HAP-1 (cell line): ENCODE data around the gene STK10.
"Not testable (repeated sequence)": the region's sequence is repeated elsewhere in the genome, so short reads cannot be mapped to it uniquely, and the experiment has no call there.

Source experiments
- DNase-seq, 2 experiments: peaks; one replicate each; pipeline ENCODE4 v3.0.0-alpha.2; 2016 to 2020; ENCODE audit warnings: low spot score in 2 of 2
- H3K27me3 ChIP-seq: fragments of 250-450 bp; sonication (Bioruptor Pico); 2 replicates; pipeline ENCODE4 v1.5.1; 2020; ENCODE audit warnings: low read depth, mild to moderate bottlenecking, moderate library complexity
- H3K36me3 ChIP-seq: fragments of 250-450 bp; sonication (Bioruptor Pico); replicated peaks from 2 replicates; pipeline ENCODE4 v1.5.1; 2020; ENCODE audit warnings: mild to moderate bottlenecking
- H3K4me1 ChIP-seq: fragments of 250-450 bp; sonication (Bioruptor Pico); 2 replicates; pipeline ENCODE4 v1.5.1; 2020; ENCODE audit warnings: mild to moderate bottlenecking
- H3K4me3 ChIP-seq: fragments of 250-450 bp; sonication (Bioruptor Pico); 2 replicates; pipeline ENCODE4 v1.5.1; 2020; ENCODE audit warnings: mild to moderate bottlenecking, moderate library complexity
- H3K9me3 ChIP-seq: fragments of 250-450 bp; sonication (Bioruptor Pico); 2 replicates; pipeline ENCODE4 v1.5.1; 2020; ENCODE audit warnings: mild to moderate bottlenecking, moderate library complexity
- in situ Hi-C: fragments of 300-500 bp; cut with MboI; formaldehyde crosslinking; loops from 3 replicates; pipeline ENCODE4 v1.14.3; 2020; ENCODE audit warnings: low sequenced_read_pairs, inconsistent platforms, mixed read lengths

The STK10 gene

GRCh38 chr5:172150514-172151425 is 37.3 kb downstream of the STK10 start:
- Histone ChIP-seq H3K27me3 (no peaks in the 10 kb centered on the region), H3K4me3 (no peak overlapping the region), H3K36me3 (no peaks in the 10 kb centered on the region; the same call in 1 of the 2 replicates), H3K4me1 (no peaks in the 10 kb centered on the region), H3K9me3 (no peaks in the 10 kb centered on the region)
- no peak for DNase-seq
- in situ Hi-C loops: no loop called here

GRCh38 chr5:172149481-172149880 is 38.5 kb downstream of the STK10 start:
- H3K9me3 ChIP-seq, in situ Hi-C loops, H3K4me1 ChIP-seq, H3K27me3 ChIP-seq, H3K36me3 ChIP-seq, H3K4me3 ChIP-seq, DNase-seq: not testable (repeated sequence)

- in situ Hi-C loops: no loop called here
- Histone ChIP-seq H3K4me1 (no peaks in the 10 kb centered on the region), H3K9me3 (no peaks in the 10 kb centered on the region), H3K36me3 (no peaks in the 10 kb centered on the region; the same call in 1 of the 2 replicates), H3K27me3 (no peaks in the 10 kb centered on the region), H3K4me3 (no peak overlapping the region)
- DNase-seq: no peak
Measured at GRCh38 chr5:172149073-172149472, 39.0 kb downstream of the STK10 start.

GRCh38 chr5:172148381-172148780 is 39.6 kb downstream of the STK10 start:
- in situ Hi-C loops: no loop called here
- no peaks in the 10 kb centered on the region for H3K4me1 ChIP-seq
- no peaks in the 10 kb centered on the region for H3K9me3 ChIP-seq
- H3K36me3 ChIP-seq: no peaks in the 10 kb centered on the region
- H3K27me3 ChIP-seq: no peaks in the 10 kb centered on the region
- H3K4me3 ChIP-seq: no peak overlapping the region
- DNase-seq: no peak

GRCh38 chr5:172147857-172148256 is 40.2 kb downstream of the STK10 start:
- in situ Hi-C loops: no loop called here
- no peak for DNase-seq
- H3K27me3 ChIP-seq: no peaks in the 10 kb centered on the region
- no peaks in the 10 kb centered on the region for H3K4me1 ChIP-seq
- no peaks in the 10 kb centered on the region for H3K36me3 ChIP-seq
- no peak overlapping the region for H3K4me3 ChIP-seq
- no peaks in the 10 kb centered on the region for H3K9me3 ChIP-seq

GRCh38 chr5:172146748-172147092 is 41.3 kb downstream of the STK10 start:
- H3K4me1 ChIP-seq: no peaks in the 10 kb centered on the region
- in situ Hi-C loops: no loop called here

GRCh38 chr5:172145870-172146747 is 41.9 kb downstream of the STK10 start:
- Histone ChIP-seq H3K4me3 (no peak overlapping the region), H3K27me3 (no peaks in the 10 kb centered on the region), H3K4me1 (no peaks in the 10 kb centered on the region), H3K9me3 (no peaks in the 10 kb centered on the region), H3K36me3 (no peaks in the 10 kb centered on the region)
- in situ Hi-C loops: no loop called here
- DNase-seq: no peak

More at GRCh38 chr5:172146748-172147092, 41.3 kb downstream of the STK10 start:
- H3K9me3 ChIP-seq: no peaks in the 10 kb centered on the region
- DNase-seq: no peak
- H3K4me3 ChIP-seq: no peak overlapping the region
- H3K36me3 ChIP-seq: no peaks in the 10 kb centered on the region
- no peaks in the 10 kb centered on the region for H3K27me3 ChIP-seq

GRCh38 chr5:172144931-172145869 is 42.8 kb downstream of the STK10 start:
- Histone ChIP-seq H3K4me3 (no peak overlapping the region), H3K36me3 (no peaks in the 10 kb centered on the region), H3K27me3 (no peaks in the 10 kb centered on the region), H3K4me1 (no peaks in the 10 kb centered on the region), H3K9me3 (no peaks in the 10 kb centered on the region)
- in situ Hi-C loops: no loop called here
- no peak for DNase-seq

GRCh38 chr5:172144291-172144815 is 43.7 kb downstream of the STK10 start:
- Histone ChIP-seq H3K4me3 (no peak overlapping the region), H3K9me3 (no peaks in the 10 kb centered on the region), H3K27me3 (no peaks in the 10 kb centered on the region), H3K36me3 (no peaks in the 10 kb centered on the region), H3K4me1 (no peaks in the 10 kb centered on the region)
- DNase-seq: no peak
- in situ Hi-C loops: no loop called here

- no peaks in the 10 kb centered on the region for H3K27me3 ChIP-seq
- in situ Hi-C loops: no loop called here
- no peak overlapping the region for H3K4me3 ChIP-seq
- no peaks in the 10 kb centered on the region for H3K36me3 ChIP-seq
- DNase-seq: no peak
- no peaks in the 10 kb centered on the region for H3K4me1 ChIP-seq
- no peaks in the 10 kb centered on the region for H3K9me3 ChIP-seq
Measured at GRCh38 chr5:172143875-172144274, 44.1 kb downstream of the STK10 start.

- Histone ChIP-seq H3K4me1 (no peaks in the 10 kb centered on the region), H3K9me3 (no peaks in the 10 kb centered on the region), H3K4me3 (no peak overlapping the region), H3K27me3 (no peaks in the 10 kb centered on the region), H3K36me3 (no peaks in the 10 kb centered on the region)
- DNase-seq: no peak
- in situ Hi-C loops: no loop called here
Measured at GRCh38 chr5:172142709-172143215, 45.3 kb downstream of the STK10 start.

- Histone ChIP-seq H3K27me3 (no peaks in the 10 kb centered on the region), H3K4me3 (no peak overlapping the region), H3K36me3 (no peaks in the 10 kb centered on the region), H3K9me3 (no peaks in the 10 kb centered on the region), H3K4me1 (no peaks in the 10 kb centered on the region)
- in situ Hi-C loops: no loop called here
- DNase-seq: no peak
Measured at GRCh38 chr5:172141949-172142319, 46.1 kb downstream of the STK10 start.

- Histone ChIP-seq H3K27me3 (no peaks in the 10 kb centered on the region), H3K4me3 (no peak overlapping the region), H3K4me1 (no peaks in the 10 kb centered on the region), H3K36me3 (no peaks in the 10 kb centered on the region), H3K9me3 (no peaks in the 10 kb centered on the region)
- DNase-seq: no peak
- in situ Hi-C loops: no loop called here
Measured at GRCh38 chr5:172140866-172141265, 47.2 kb downstream of the STK10 start.
